CD4-positive, alpha-beta T cell (primary cell): ENCODE results near the gene ZBTB20. TPM values are rescaled to one million over a fixed set of nuclear protein-coding genes. Genes with fewer than 3 reads are reported as not detected.

Experiments
- ATAC-seq: fragments of 200-7000 bp; cut with Tn5 transposase; one replicate; pipeline ENCODE4 v1.10.0; 2022; ENCODE audit warnings: mild to moderate bottlenecking; ENCODE audit not compliant: poor library complexity
- CTCF ChIA-PET: fragments of 350-600 bp; sonication (Branson Sonifier 250); formaldehyde crosslinking; loops from one replicate; lab custom pipeline; 2021; ENCODE audit warnings: antibody characterized with exemption, inconsistent platforms; lab: Charles Lee
- POLR2A ChIA-PET: fragments of 350-600 bp; sonication (Branson Sonifier 250); formaldehyde crosslinking; loops from one replicate; lab custom pipeline; 2021; ENCODE audit warnings: antibody characterized with exemption, inconsistent platforms; lab: Charles Lee
- DNase-seq, 14 experiments: peaks; one replicate each; pipeline ENCODE4 v3.0.0-alpha.2; 2013 to 2020; ENCODE audit warnings: mixed read lengths in 2 of 14
- H3K27ac ChIP-seq, 2 donors: one replicate each; pipeline versions ENCODE4 v1.5.1 to v1.7.0; 2013; ENCODE audit warnings: low read length in 2 of 2, low read depth in 1 of 2, mild to moderate bottlenecking in 1 of 2
- H3K27me3 ChIP-seq, 2 experiments: 1 replicate in 1 of 2; 2 replicates in 1 of 2; pipeline versions ENCODE4 v1.6.1 to v1.7.0; 2013; ENCODE audit warnings: low read length in 2 of 2, control low read depth in 1 of 2, mild to moderate bottlenecking in 1 of 2, moderate library complexity in 1 of 2; ENCODE audit not compliant: insufficient read depth in 2 of 2, control insufficient read depth in 1 of 2
- H3K36me3 ChIP-seq: one replicate; pipeline ENCODE4 v1.6.1; 2013; ENCODE audit warnings: low read length, control low read depth; ENCODE audit not compliant: insufficient read depth
- H3K4me1 ChIP-seq: one replicate; pipeline ENCODE4 v1.6.1; 2013; ENCODE audit warnings: low read length, control low read depth; ENCODE audit not compliant: insufficient read depth
- H3K4me3 ChIP-seq: one replicate; pipeline ENCODE4 v1.5.1; 2013; ENCODE audit warnings: mild to moderate bottlenecking, low read length, moderate library complexity
- H3K9me3 ChIP-seq, 2 experiments: 1 replicate in 1 of 2; 2 replicates in 1 of 2; pipeline versions ENCODE4 v1.6.1 to v1.7.0; 2013; ENCODE audit warnings: low read length in 2 of 2, mild to moderate bottlenecking in 2 of 2, control low read depth in 1 of 2, moderate library complexity in 1 of 2; ENCODE audit not compliant: control insufficient read depth in 1 of 2, insufficient read depth in 1 of 2
- H3K27ac Mint-ChIP-seq: one replicate; pipeline ENCODE4 v1.8.0; 2020; ENCODE audit warnings: mixed read lengths
- H3K27me3 Mint-ChIP-seq: one replicate; pipeline ENCODE4 v1.8.0; 2021; ENCODE audit warnings: mixed read lengths
- H3K36me3 Mint-ChIP-seq: one replicate; pipeline ENCODE4 v1.8.0; 2021; ENCODE audit warnings: low read depth, mixed read lengths
- H3K4me1 Mint-ChIP-seq: one replicate; pipeline ENCODE4 v1.8.0; 2021; ENCODE audit warnings: low read depth, mixed read lengths
- H3K4me3 Mint-ChIP-seq: one replicate; pipeline ENCODE4 v1.8.0; 2020; ENCODE audit warnings: mild to moderate bottlenecking, mixed read lengths
- H3K9me3 Mint-ChIP-seq: one replicate; pipeline ENCODE4 v1.8.0; 2020; ENCODE audit warnings: mixed read lengths
- intact Hi-C, 2 experiments: fragments of 100-400 bp; cut with DNase I in 1 of 2; cut with micrococcal nuclease in 1 of 2; formaldehyde crosslinking; loops; one replicate each; pipeline versions ENCODE4 v1.15.1 to v1.9.0; 2023 to 2025; cut with DNase I, micrococcal nuclease
- total RNA-seq, 174 experiments: library from RNA in 2 of 174; stranded (reverse) in 2 of 174; gene quantifications; one replicate each; pipeline ENCODE4 v1.2.3 and lab custom pipeline; 2021 to 2026
- TF ChIP-seq, protein P1 (sequence below): fragments of 200-600 bp; IDR thresholded peaks from one replicate; pipeline ENCODE4 v1.8.0; 2022; ENCODE audit warnings: antibody characterized with exemption, mild to moderate bottlenecking

Gene ZBTB20
- total RNA-seq, 2 experiments from 2014 or later = 41.6 to 47.4 TPM

DNA sequence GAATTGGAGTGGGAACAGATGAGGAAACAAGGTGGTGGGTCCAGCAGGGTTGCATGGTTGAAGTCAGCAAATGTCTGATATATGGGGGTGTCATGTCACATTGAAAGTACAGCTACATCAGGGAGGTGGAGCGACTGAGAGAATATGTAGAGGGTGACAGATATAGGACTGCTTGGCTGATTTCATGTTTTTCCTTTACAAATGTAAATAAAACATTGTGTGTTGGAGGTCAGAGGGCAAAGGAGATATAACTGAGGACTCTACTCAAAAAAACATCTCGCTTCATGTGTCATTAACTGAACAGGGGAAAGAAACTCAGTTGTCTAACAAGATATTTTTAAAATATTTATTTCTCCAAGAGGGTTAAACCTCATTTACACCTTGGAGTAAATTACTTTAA, 675.6 kb downstream of the ZBTB20 start:
- CTCF ChIA-PET = no interaction called here
- Histone ChIP-seq H3K36me3 (no peaks in the 10 kb centered on the region), H3K27ac (no peak overlapping the region), H3K4me3 (no peak overlapping the region), H3K9me3 (no peaks in the 10 kb centered on the region), H3K27me3 (no peaks in the 10 kb centered on the region), H3K4me1 (no peaks in the 10 kb centered on the region)
- H3K4me1 Mint-ChIP-seq = no peaks in the 10 kb centered on the region
- no peak overlapping the region for H3K4me3 Mint-ChIP-seq
- H3K27me3 Mint-ChIP-seq = no peaks in the 10 kb centered on the region
- no peak for DNase-seq
- no peak for ATAC-seq
- H3K9me3 Mint-ChIP-seq = no peaks in the 10 kb centered on the region
- no peaks in the 10 kb centered on the region for H3K36me3 Mint-ChIP-seq
- TF ChIP-seq, protein P1, sequence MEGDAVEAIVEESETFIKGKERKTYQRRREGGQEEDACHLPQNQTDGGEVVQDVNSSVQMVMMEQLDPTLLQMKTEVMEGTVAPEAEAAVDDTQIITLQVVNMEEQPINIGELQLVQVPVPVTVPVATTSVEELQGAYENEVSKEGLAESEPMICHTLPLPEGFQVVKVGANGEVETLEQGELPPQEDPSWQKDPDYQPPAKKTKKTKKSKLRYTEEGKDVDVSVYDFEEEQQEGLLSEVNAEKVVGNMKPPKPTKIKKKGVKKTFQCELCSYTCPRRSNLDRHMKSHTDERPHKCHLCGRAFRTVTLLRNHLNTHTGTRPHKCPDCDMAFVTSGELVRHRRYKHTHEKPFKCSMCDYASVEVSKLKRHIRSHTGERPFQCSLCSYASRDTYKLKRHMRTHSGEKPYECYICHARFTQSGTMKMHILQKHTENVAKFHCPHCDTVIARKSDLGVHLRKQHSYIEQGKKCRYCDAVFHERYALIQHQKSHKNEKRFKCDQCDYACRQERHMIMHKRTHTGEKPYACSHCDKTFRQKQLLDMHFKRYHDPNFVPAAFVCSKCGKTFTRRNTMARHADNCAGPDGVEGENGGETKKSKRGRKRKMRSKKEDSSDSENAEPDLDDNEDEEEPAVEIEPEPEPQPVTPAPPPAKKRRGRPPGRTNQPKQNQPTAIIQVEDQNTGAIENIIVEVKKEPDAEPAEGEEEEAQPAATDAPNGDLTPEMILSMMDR = no peak
- intact Hi-C loops = no loop called here
- H3K27ac Mint-ChIP-seq = no peak overlapping the region
- POLR2A ChIA-PET = no interaction called here

DNA sequence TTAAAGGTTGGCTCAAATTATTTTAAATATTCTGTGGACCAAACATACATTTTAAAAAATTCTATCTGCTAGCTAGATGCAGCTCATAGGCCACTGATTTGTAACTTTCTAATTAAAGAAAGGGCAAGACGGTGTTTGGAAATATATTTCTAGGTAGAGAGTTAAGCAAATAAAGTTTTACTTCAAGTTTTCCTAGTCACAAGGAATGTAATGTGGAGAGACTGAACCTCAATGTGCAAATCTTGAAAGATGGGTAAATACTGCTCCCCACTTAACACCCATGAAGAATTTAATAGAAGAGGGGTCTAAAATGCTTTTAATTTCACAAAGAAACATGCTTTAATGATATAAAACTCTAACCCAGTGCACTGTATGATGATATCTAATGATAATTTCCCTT, 678.0 kb downstream of the ZBTB20 start:
- Histone ChIP-seq H3K36me3 (no peaks in the 10 kb centered on the region), H3K4me3 (no peak overlapping the region), H3K9me3 (no peaks in the 10 kb centered on the region), H3K4me1 (no peaks in the 10 kb centered on the region), H3K27ac (no peak overlapping the region), H3K27me3 (no peaks in the 10 kb centered on the region)
- H3K9me3 Mint-ChIP-seq = no peaks in the 10 kb centered on the region
- H3K27me3 Mint-ChIP-seq = no peaks in the 10 kb centered on the region
- CTCF ChIA-PET = interaction anchor here (0.7 kb wide), 1 partner anchor 1315 kb away, joined by 3 read pairs; no protein-coding TSS in a partner anchor
- no peaks in the 10 kb centered on the region for H3K36me3 Mint-ChIP-seq
- no peak overlapping the region for H3K4me3 Mint-ChIP-seq
- POLR2A ChIA-PET = no interaction called here
- ATAC-seq = no peak
- H3K4me1 Mint-ChIP-seq = no peaks in the 10 kb centered on the region
- TF ChIP-seq, protein P1 = no peak
- H3K27ac Mint-ChIP-seq = no peak overlapping the region
- intact Hi-C loops = no loop called here
- DNase-seq = no peak

DNA sequence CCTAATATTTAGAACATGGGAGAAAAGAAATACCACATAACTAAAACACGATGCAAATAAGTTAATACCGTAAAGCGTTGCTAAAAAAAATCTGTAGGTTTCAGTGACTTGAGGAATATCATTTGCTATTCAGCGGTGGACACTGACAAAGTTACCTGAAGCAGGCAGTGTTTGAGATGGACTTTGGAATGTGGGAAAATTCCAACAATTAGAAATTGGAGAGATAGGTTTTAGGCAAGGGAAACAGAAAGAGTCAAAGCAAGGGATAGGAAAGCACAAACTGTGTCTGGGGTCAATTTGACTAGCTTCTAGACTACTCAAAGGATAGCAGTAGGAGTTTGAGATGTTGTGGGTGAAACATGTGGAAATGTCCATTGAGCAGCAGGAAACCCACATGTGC, 680.3 kb downstream of the ZBTB20 start:
- no peaks in the 10 kb centered on the region for H3K9me3 ChIP-seq
- H3K36me3 Mint-ChIP-seq = no peaks in the 10 kb centered on the region
- no peak for ATAC-seq
- H3K9me3 Mint-ChIP-seq = no peaks in the 10 kb centered on the region
- TF ChIP-seq, protein P1 = no peak
- ChIA-PET POLR2A (no interaction called here), CTCF (no interaction called here)
- H3K4me1 ChIP-seq = no peaks in the 10 kb centered on the region
- intact Hi-C loops = no loop called here
- no peaks in the 10 kb centered on the region for H3K27me3 ChIP-seq
- H3K4me3 ChIP-seq = no peak overlapping the region
- no peaks in the 10 kb centered on the region for H3K4me1 Mint-ChIP-seq
- DNase-seq = no peak
- H3K4me3 Mint-ChIP-seq = no peak overlapping the region
- no peaks in the 10 kb centered on the region for H3K27me3 Mint-ChIP-seq
- no peak overlapping the region for H3K27ac ChIP-seq
- no peaks in the 10 kb centered on the region for H3K36me3 ChIP-seq
- H3K27ac Mint-ChIP-seq = no peak overlapping the region
